HEK293 (cell line): Measurements from ENCODE around the gene HPSE.
A peak's percentile ranks its signal among the peaks of the same experiment; 100 is the strongest.

ENCODE experiments used
- GLI2 ChIP-seq: fragments of 450-650 bp; formaldehyde crosslinking; IDR thresholded peaks from 2 replicates; pipeline ENCODE4; 2017; ENCODE audit warnings: missing biosample characterization, missing genetic modification characterization, low read depth, borderline replicate concordance
- GLI4 ChIP-seq: fragments of 450-650 bp; formaldehyde crosslinking; IDR thresholded peaks from 2 replicates; pipeline ENCODE4 v1.5.1; 2016; ENCODE audit warnings: missing biosample characterization, missing genetic modification characterization
- GLIS2 ChIP-seq: fragments of 450-650 bp; formaldehyde crosslinking; IDR thresholded peaks from 2 replicates; pipeline ENCODE4 v1.5.1; 2016; ENCODE audit warnings: missing biosample characterization, missing genetic modification characterization
- KLF10 ChIP-seq: fragments of 450-650 bp; IDR thresholded peaks from 2 replicates; pipeline ENCODE4 v1.5.1; 2018; ENCODE audit warnings: missing biosample characterization, mild to moderate bottlenecking, missing genetic modification characterization
- MZF1 ChIP-seq: fragments of 450-650 bp; formaldehyde crosslinking; IDR thresholded peaks from 2 replicates; pipeline ENCODE4 v1.5.1; 2017; ENCODE audit warnings: missing biosample characterization, missing genetic modification characterization, borderline replicate concordance
- REPIN1 ChIP-seq: fragments of 450-650 bp; formaldehyde crosslinking; IDR thresholded peaks from 2 replicates; pipeline ENCODE4 v1.5.1; 2017; ENCODE audit warnings: missing biosample characterization, missing genetic modification characterization, low read depth
- REST ChIP-seq: fragments of 450-650 bp; formaldehyde crosslinking; IDR thresholded peaks from 2 replicates; pipeline ENCODE4 v1.5.1; 2016; ENCODE audit warnings: missing biosample characterization, missing genetic modification characterization
- ZBTB1 ChIP-seq: fragments of 450-650 bp; formaldehyde crosslinking; IDR thresholded peaks from 2 replicates; pipeline ENCODE4 v1.5.1; 2016; ENCODE audit warnings: missing biosample characterization, missing genetic modification characterization
- ZBTB20 ChIP-seq: fragments of 450-650 bp; formaldehyde crosslinking; IDR thresholded peaks from 2 replicates; pipeline ENCODE4 v1.5.1; 2016; ENCODE audit warnings: missing biosample characterization, missing genetic modification characterization
- ZBTB48 ChIP-seq: fragments of 450-650 bp; formaldehyde crosslinking; IDR thresholded peaks from 2 replicates; pipeline ENCODE4 v1.5.1; 2016; ENCODE audit warnings: missing biosample characterization, missing genetic modification characterization
- ZFHX2 ChIP-seq: fragments of 450-650 bp; formaldehyde crosslinking; conservative IDR thresholded peaks from 2 replicates; pipeline ENCODE4 v1.5.1; 2016; ENCODE audit warnings: missing biosample characterization, missing genetic modification characterization
- ZNF140 ChIP-seq: fragments of 450-650 bp; formaldehyde crosslinking; IDR thresholded peaks from 2 replicates; pipeline ENCODE4 v1.5.1; 2016; ENCODE audit warnings: missing biosample characterization, missing genetic modification characterization
- ZNF157 ChIP-seq: fragments of 450-650 bp; formaldehyde crosslinking; IDR thresholded peaks from 2 replicates; pipeline ENCODE4 v1.5.1; 2016; ENCODE audit warnings: missing biosample characterization, missing genetic modification characterization
- ZNF16 ChIP-seq: fragments of 450-650 bp; formaldehyde crosslinking; IDR thresholded peaks from 2 replicates; pipeline ENCODE4 v1.5.1; 2016; ENCODE audit warnings: low read depth, missing biosample characterization, missing genetic modification characterization
- ZNF175 ChIP-seq: fragments of 450-650 bp; formaldehyde crosslinking; IDR thresholded peaks from 2 replicates; pipeline ENCODE4 v1.5.1; 2016; ENCODE audit warnings: missing biosample characterization, missing genetic modification characterization
- ZNF184 ChIP-seq: fragments of 450-650 bp; IDR thresholded peaks from 2 replicates; pipeline ENCODE4 v1.5.1; 2018; ENCODE audit warnings: missing biosample characterization, mild to moderate bottlenecking, missing genetic modification characterization
- ZNF202 ChIP-seq: fragments of 450-650 bp; formaldehyde crosslinking; IDR thresholded peaks from 2 replicates; pipeline ENCODE4 v1.5.1; 2016; ENCODE audit warnings: missing biosample characterization, missing genetic modification characterization, borderline replicate concordance
- ZNF221 ChIP-seq: fragments of 450-650 bp; formaldehyde crosslinking; IDR thresholded peaks from 2 replicates; pipeline ENCODE4 v1.5.1; 2017; ENCODE audit warnings: missing biosample characterization, missing genetic modification characterization, borderline replicate concordance
- ZNF223 ChIP-seq: fragments of 450-650 bp; formaldehyde crosslinking; IDR thresholded peaks from 2 replicates; pipeline ENCODE4 v1.5.1; 2016; ENCODE audit warnings: missing biosample characterization, missing genetic modification characterization
- ZNF23 ChIP-seq: fragments of 450-650 bp; formaldehyde crosslinking; IDR thresholded peaks from 2 replicates; pipeline ENCODE4 v1.5.1; 2016; ENCODE audit warnings: missing biosample characterization, missing genetic modification characterization, borderline replicate concordance
- ZNF239 ChIP-seq: fragments of 450-650 bp; formaldehyde crosslinking; IDR thresholded peaks from 2 replicates; pipeline ENCODE4 v1.5.1; 2016; ENCODE audit warnings: missing biosample characterization, missing genetic modification characterization
- ZNF26 ChIP-seq: fragments of 450-650 bp; formaldehyde crosslinking; IDR thresholded peaks from 2 replicates; pipeline ENCODE4 v1.5.1; 2016; ENCODE audit warnings: missing biosample characterization, missing genetic modification characterization
- ZNF266 ChIP-seq: fragments of 450-650 bp; formaldehyde crosslinking; IDR thresholded peaks from 2 replicates; pipeline ENCODE4 v1.5.1; 2016; ENCODE audit warnings: missing biosample characterization, missing genetic modification characterization, low read depth
- ZNF302 ChIP-seq: fragments of 450-650 bp; formaldehyde crosslinking; IDR thresholded peaks from 2 replicates; pipeline ENCODE4 v1.5.1; 2016; ENCODE audit warnings: missing biosample characterization, missing genetic modification characterization, low read depth
- ZNF416 ChIP-seq: fragments of 450-650 bp; formaldehyde crosslinking; IDR thresholded peaks from 2 replicates; pipeline ENCODE4 v1.5.1; 2016; ENCODE audit warnings: missing biosample characterization, missing genetic modification characterization
- ZNF48 ChIP-seq: fragments of 450-650 bp; formaldehyde crosslinking; IDR thresholded peaks from 2 replicates; pipeline ENCODE4 v1.5.1; 2016; ENCODE audit warnings: missing biosample characterization, missing genetic modification characterization
- ZNF514 ChIP-seq: fragments of 450-650 bp; formaldehyde crosslinking; IDR thresholded peaks from 2 replicates; pipeline ENCODE4 v1.5.1; 2016; ENCODE audit warnings: missing biosample characterization, missing genetic modification characterization
- ZNF596 ChIP-seq: fragments of 450-650 bp; IDR thresholded peaks from 2 replicates; pipeline ENCODE4 v1.5.0; 2018; ENCODE audit warnings: missing biosample characterization, mild to moderate bottlenecking, missing genetic modification characterization, moderate library complexity
- ZNF621 ChIP-seq: fragments of 450-650 bp; formaldehyde crosslinking; IDR thresholded peaks from 2 replicates; pipeline ENCODE4 v1.5.1; 2017; ENCODE audit warnings: missing biosample characterization, missing genetic modification characterization
- ZNF785 ChIP-seq: fragments of 450-650 bp; formaldehyde crosslinking; IDR thresholded peaks from 2 replicates; pipeline ENCODE4 v1.5.1; 2016; ENCODE audit warnings: missing biosample characterization, missing genetic modification characterization
- ZNF791 ChIP-seq: fragments of 450-650 bp; formaldehyde crosslinking; IDR thresholded peaks from 2 replicates; pipeline ENCODE4 v1.5.1; 2016; ENCODE audit warnings: missing biosample characterization, missing genetic modification characterization
- TF ChIP-seq, protein P1 (sequence below): fragments of 450-650 bp; formaldehyde crosslinking; IDR thresholded peaks from 2 replicates; pipeline ENCODE4 v1.5.1; 2016; ENCODE audit warnings: missing biosample characterization, missing genetic modification characterization

The HPSE gene

DNA sequence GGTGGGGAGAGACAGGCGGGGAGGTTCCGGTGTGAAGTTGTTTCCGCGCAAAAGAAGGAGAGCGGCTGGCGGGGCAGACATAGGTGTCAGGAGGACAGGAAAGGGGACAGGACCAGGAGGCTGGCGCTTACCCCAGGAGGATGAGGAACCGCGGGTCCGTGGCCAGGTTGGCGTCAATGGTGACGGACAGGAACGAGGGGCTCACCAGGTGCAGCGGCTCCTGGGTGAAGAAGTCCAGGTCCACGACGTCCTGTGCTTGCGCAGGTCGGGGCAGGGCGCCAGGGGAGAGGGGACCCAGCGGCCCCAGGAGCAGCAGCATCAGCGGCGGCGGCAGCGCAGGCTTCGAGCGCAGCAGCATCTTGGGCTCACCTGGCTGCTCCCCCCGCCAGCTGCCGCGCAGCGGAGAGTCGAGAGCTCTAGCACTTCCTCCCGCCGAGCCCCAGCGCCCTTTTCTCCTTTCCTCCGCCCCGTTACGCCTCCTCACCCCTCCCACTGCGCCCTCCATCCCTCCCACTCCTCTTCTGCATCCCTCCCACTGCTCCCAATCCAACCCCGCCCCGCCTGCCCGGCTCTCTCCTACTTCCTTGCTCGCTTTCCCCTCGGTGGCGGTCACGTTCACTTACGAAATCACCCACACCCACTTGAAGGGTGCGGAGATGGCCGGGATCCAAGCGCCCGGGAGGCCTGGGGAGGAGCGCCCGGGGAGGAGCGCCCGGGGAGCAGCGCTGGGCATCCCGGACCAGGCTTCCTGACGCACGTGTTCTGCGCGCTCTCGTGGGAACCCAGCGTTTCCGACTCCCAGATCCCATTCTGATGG is at the start of gene HPSE (continued):
- peak; percentile 38; the same call in 1 of the 2 replicates for TF ChIP-seq MZF1
- no peak for TF ChIP-seq ZNF221
- TF ChIP-seq ZNF791 (tag by site-specific recombination): no peak
- TF ChIP-seq ZNF416 (tag by site-specific recombination): no peak
- 0 out of 2 replicates have a peak, but pooled peaks have one; percentile 26 for TF ChIP-seq KLF10 (tag by site-specific recombination)
- TF ChIP-seq, protein P1, sequence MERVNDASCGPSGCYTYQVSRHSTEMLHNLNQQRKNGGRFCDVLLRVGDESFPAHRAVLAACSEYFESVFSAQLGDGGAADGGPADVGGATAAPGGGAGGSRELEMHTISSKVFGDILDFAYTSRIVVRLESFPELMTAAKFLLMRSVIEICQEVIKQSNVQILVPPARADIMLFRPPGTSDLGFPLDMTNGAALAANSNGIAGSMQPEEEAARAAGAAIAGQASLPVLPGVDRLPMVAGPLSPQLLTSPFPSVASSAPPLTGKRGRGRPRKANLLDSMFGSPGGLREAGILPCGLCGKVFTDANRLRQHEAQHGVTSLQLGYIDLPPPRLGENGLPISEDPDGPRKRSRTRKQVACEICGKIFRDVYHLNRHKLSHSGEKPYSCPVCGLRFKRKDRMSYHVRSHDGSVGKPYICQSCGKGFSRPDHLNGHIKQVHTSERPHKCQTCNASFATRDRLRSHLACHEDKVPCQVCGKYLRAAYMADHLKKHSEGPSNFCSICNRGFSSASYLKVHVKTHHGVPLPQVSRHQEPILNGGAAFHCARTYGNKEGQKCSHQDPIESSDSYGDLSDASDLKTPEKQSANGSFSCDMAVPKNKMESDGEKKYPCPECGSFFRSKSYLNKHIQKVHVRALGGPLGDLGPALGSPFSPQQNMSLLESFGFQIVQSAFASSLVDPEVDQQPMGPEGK (tag by site-specific recombination): peak; percentile 94
- no peak for TF ChIP-seq ZNF621
- TF ChIP-seq REST (tag by site-specific recombination): no peak
- no peak for TF ChIP-seq ZNF48 (tag by site-specific recombination)
- no peak for TF ChIP-seq GLI2 (tag by site-specific recombination)
- TF ChIP-seq ZBTB48 (tag by site-specific recombination): no peak
- peak; percentile 85 for TF ChIP-seq GLIS2 (tag by site-specific recombination)
- no peak for TF ChIP-seq ZNF223 (tag by site-specific recombination)
- peak; percentile 100 for TF ChIP-seq ZFHX2
- no peak for TF ChIP-seq ZNF16
- TF ChIP-seq ZNF266: no peak
- no peak for TF ChIP-seq ZNF239 (tag by site-specific recombination)
- no peak for TF ChIP-seq ZNF23 (tag by site-specific recombination)
- no peak for TF ChIP-seq ZNF514 (tag by site-specific recombination)
- TF ChIP-seq ZNF157 (tag by site-specific recombination): no peak
- TF ChIP-seq ZNF202 (tag by site-specific recombination): no peak
- no peak for TF ChIP-seq ZNF302 (tag by site-specific recombination)
- TF ChIP-seq ZNF175 (tag by site-specific recombination): no peak
- no peak for TF ChIP-seq ZNF184 (tag by site-specific recombination)
- no peak for TF ChIP-seq ZNF785 (tag by site-specific recombination)
- TF ChIP-seq REPIN1: no peak
- peak; percentile 97 for TF ChIP-seq ZBTB20 (tag by site-specific recombination)
- TF ChIP-seq ZBTB1 (tag by site-specific recombination): no peak
- TF ChIP-seq ZNF596 (tag by site-specific recombination): no peak
- TF ChIP-seq ZNF140 (tag by site-specific recombination): no peak
- TF ChIP-seq GLI4: no peak
- no peak for TF ChIP-seq ZNF26 (tag by site-specific recombination)
